ENCODE data around the gene ANAPC1.
"Not testable (repeated sequence)": the region's sequence is repeated elsewhere in the genome, so short reads cannot be mapped to it uniquely, and the experiment has no call there.

DNA sequence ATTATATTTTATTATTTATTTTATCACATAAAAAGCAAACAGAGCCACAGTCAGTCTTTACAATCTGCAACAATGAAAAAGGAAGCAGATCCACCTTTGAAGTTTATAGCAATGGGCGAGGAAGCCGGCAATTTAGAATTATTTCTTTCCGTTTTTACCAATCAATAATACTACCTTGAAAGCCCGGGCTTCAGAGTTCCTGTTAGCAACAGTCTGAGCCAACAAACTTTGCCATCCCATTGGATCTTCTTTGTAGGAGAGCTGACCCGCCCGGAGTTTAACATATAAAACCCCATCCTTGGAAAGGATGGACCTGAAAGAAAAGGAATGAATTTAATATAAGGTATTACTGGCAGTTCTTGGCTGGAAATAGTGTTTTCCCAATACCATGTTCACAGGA lies 101.8 kb downstream of the ANAPC1 start:
- TF ChIP-seq NR3C1 (IDR thresholded peaks at IDR 0.05); RARB (CRISPR knock-in tag; IDR thresholded peaks at IDR 0.05); CBX8 (IDR thresholded peaks at IDR 0.05); JUNB (IDR thresholded peaks at IDR 0.05); FOSL2 (IDR thresholded peaks at IDR 0.05); FOSL2 (CRISPR knock-in tag; IDR thresholded peaks at IDR 0.05); BHLHE40 (IDR thresholded peaks at IDR 0.05; ENCODE audit: low read depth, low read length); POLR2AphosphoS2 (conservative IDR thresholded peaks at IDR 0.05; ENCODE audit: low read length); POLR2A (IDR thresholded peaks at IDR 0.05; ENCODE audit: low read length); KDM5A (IDR thresholded peaks at IDR 0.05): not testable (repeated sequence)
- TF ChIP-seq, protein P1, sequence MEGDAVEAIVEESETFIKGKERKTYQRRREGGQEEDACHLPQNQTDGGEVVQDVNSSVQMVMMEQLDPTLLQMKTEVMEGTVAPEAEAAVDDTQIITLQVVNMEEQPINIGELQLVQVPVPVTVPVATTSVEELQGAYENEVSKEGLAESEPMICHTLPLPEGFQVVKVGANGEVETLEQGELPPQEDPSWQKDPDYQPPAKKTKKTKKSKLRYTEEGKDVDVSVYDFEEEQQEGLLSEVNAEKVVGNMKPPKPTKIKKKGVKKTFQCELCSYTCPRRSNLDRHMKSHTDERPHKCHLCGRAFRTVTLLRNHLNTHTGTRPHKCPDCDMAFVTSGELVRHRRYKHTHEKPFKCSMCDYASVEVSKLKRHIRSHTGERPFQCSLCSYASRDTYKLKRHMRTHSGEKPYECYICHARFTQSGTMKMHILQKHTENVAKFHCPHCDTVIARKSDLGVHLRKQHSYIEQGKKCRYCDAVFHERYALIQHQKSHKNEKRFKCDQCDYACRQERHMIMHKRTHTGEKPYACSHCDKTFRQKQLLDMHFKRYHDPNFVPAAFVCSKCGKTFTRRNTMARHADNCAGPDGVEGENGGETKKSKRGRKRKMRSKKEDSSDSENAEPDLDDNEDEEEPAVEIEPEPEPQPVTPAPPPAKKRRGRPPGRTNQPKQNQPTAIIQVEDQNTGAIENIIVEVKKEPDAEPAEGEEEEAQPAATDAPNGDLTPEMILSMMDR (IDR thresholded peaks at IDR 0.05): not testable (repeated sequence)
- TF ChIP-seq, protein P2, sequence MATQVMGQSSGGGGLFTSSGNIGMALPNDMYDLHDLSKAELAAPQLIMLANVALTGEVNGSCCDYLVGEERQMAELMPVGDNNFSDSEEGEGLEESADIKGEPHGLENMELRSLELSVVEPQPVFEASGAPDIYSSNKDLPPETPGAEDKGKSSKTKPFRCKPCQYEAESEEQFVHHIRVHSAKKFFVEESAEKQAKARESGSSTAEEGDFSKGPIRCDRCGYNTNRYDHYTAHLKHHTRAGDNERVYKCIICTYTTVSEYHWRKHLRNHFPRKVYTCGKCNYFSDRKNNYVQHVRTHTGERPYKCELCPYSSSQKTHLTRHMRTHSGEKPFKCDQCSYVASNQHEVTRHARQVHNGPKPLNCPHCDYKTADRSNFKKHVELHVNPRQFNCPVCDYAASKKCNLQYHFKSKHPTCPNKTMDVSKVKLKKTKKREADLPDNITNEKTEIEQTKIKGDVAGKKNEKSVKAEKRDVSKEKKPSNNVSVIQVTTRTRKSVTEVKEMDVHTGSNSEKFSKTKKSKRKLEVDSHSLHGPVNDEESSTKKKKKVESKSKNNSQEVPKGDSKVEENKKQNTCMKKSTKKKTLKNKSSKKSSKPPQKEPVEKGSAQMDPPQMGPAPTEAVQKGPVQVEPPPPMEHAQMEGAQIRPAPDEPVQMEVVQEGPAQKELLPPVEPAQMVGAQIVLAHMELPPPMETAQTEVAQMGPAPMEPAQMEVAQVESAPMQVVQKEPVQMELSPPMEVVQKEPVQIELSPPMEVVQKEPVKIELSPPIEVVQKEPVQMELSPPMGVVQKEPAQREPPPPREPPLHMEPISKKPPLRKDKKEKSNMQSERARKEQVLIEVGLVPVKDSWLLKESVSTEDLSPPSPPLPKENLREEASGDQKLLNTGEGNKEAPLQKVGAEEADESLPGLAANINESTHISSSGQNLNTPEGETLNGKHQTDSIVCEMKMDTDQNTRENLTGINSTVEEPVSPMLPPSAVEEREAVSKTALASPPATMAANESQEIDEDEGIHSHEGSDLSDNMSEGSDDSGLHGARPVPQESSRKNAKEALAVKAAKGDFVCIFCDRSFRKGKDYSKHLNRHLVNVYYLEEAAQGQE (IDR thresholded peaks at IDR 0.05): not testable (repeated sequence)
- TF ChIP-seq, protein P3, sequence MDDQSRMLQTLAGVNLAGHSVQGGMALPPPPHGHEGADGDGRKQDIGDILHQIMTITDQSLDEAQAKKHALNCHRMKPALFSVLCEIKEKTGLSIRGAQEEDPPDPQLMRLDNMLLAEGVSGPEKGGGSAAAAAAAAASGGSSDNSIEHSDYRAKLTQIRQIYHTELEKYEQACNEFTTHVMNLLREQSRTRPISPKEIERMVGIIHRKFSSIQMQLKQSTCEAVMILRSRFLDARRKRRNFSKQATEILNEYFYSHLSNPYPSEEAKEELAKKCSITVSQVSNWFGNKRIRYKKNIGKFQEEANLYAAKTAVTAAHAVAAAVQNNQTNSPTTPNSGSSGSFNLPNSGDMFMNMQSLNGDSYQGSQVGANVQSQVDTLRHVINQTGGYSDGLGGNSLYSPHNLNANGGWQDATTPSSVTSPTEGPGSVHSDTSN (IDR thresholded peaks at IDR 0.05): not testable (repeated sequence)
- TF ChIP-seq, protein P4, sequence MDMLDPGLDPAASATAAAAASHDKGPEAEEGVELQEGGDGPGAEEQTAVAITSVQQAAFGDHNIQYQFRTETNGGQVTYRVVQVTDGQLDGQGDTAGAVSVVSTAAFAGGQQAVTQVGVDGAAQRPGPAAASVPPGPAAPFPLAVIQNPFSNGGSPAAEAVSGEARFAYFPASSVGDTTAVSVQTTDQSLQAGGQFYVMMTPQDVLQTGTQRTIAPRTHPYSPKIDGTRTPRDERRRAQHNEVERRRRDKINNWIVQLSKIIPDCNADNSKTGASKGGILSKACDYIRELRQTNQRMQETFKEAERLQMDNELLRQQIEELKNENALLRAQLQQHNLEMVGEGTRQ (IDR thresholded peaks at IDR 0.05): not testable (repeated sequence)

All from A549 (cell line).